HG02938 (cell line): Measurements from ENCODE around the gene TMEM203.
A peak's percentile ranks its signal among the peaks of the same experiment; 100 is the strongest.

ENCODE experiments used
- ATAC-seq: cut with Tn5 transposase; IDR thresholded peaks from one replicate; pipeline ENCODE4 v1.9.1; 2021; ENCODE audit warnings: mild to moderate bottlenecking, moderate library complexity; ENCODE audit not compliant: unreplicated experiment

The TMEM203 gene

GRCh38 chr9:137230705-137231371 is 25.4 kb upstream of the TMEM203 start, which contains the start of gene SLC34A3:
Gene SLC34A3, plus strand, starts transcription at chr9:137230901. Its CDS starts 802 bp downstream, at chr9:137231703.
- no peak for ATAC-seq

- no peak for ATAC-seq
Measured at GRCh38 chr9:137229903-137230704, 24.7 kb upstream of the TMEM203 start.

GRCh38 chr9:137228968-137229896 is 23.8 kb upstream of the TMEM203 start:
- ATAC-seq: no peak

- ATAC-seq: no peak
Measured at GRCh38 chr9:137228506-137228967, 23.1 kb upstream of the TMEM203 start.

DNA sequence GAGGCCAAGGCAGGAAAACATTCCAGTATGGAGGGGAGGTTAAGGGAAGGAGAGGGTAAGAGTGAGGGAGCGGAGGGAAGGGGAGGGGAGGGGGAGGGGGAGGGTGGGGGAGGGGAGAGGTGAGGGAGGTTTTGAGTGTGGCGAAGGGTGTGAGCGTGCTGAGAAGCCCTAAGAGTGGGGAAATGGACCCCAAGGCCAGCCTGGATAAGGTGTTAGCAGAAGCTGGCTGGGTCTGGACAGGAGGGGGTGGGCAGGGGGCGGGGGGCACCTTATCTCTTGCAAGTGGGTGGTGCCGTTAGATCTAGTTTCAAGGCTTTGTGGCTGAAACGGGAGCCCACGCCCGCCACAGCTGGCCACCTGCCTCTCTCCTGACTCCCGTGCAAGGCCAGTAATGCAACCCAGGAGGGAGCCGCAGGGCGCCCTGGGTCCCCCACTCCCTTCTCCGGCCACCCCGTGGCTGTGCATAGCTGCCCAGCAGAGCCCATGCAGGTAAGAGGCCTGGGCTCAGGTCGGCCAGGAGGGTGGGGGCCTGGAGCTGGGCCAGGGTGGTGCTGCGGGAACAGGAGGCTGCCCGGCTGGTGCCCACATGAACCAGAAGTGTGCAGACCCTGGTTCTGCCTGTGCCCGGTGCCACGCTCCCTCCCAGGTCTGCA is 22.5 kb upstream of the TMEM203 start:
- no peak for ATAC-seq

- no peak for ATAC-seq
Measured at GRCh38 chr9:137227054-137227852, 21.8 kb upstream of the TMEM203 start, which contains the start of gene RNF224. Gene RNF224, plus strand, starts transcription at chr9:137227502. Its CDS starts 834 bp downstream, at chr9:137228336.

DNA sequence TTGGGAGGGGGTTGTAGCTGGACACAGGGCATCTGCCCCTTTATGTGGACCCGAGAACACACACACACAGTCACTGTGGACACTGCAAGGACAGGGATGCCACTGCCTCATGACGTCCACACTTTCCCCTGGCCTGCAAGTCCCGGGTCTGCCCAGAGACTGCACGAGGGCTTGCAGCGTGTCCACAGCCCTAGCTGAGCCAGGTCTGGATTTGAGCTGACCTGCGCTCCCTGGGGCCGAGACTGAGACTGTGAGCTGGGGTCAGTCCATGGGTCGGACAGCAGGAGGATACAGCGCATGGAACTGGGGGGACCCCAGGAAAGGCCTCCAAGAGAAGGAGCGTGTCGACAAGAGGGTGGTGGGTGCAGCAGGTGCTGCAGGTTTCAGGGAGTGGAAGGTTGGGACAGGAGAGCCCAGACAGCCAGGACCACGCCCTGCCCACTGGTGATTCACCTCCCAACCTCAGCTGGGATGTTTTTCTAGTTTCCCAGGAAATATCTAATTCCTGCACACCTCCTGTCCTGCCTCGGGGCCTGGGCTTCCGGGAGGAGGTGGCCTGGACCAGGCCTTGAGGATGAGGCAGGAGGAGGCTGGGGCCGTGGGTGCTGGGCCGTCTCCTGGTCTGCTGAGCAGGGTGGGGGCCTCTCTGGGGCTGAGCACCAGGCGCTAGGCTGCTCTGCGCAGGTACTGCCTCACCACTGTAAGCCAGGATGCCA is 21.0 kb upstream of the TMEM203 start:
- no peak for ATAC-seq

GRCh38 chr9:137225699-137226331 is 20.4 kb upstream of the TMEM203 start:
- no peak for ATAC-seq

- no peak for ATAC-seq
Measured at GRCh38 chr9:137224830-137225694, 19.6 kb upstream of the TMEM203 start, which contains the start of gene CYSRT1. Gene CYSRT1, plus strand, starts transcription at chr9:137225174. Its CDS starts 448 bp downstream, at chr9:137225622.

DNA sequence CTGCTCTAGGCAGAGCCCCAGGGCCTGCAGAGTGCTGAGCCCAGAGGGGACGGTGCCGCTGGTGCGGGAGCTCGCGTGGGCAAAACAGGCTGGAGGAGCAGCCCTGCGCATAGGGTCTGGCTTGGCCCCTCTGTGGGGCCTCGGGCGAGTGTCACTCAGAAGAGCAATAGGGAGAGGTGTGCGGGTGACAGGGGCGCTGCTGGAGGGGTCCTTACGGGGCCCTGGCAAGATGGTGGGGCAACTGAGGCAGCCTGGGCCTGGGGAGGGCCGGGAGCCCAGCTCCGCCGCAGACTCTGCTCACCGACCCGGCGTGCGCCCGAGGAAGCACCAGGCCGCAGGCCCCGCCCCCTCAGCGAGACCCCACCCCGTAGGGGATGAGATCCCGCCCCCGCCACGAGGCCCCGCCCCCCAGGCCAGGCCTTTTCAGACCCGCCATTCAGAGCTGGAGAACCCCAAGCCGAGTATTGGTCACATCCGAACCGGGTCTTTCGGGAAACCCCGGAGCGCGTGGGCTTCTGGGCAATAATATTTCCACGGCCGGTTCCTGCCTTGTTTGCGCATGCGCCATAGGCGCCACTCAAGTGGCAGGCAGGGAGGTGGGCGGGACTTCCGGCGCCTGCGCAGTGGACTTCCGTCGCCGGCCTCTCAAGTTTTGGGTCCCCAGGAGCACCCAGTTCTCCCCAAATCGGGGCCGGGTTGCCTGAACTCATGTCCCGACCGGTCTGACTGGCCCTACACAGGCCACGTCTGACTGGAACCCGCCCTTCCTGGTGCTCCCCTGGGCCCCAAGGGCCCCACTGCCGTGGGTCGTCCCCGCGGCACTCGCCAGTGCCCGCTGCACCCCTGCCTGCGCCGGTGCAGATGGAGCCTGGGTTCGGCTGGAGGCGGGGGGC is 17.9 kb upstream of the TMEM203 start:
- peak; percentile 74 for ATAC-seq

- peak; percentile 2 for ATAC-seq
Measured at GRCh38 chr9:137222190-137223077, 17.0 kb upstream of the TMEM203 start, which contains the start of gene RNF208. Gene RNF208, minus strand, starts transcription at chr9:137222240. Its CDS starts 1,028 bp downstream, at chr9:137221212.

- no peak for ATAC-seq
Measured at GRCh38 chr9:137221506-137222111, 16.2 kb upstream of the TMEM203 start.

- no peak for ATAC-seq
Measured at GRCh38 chr9:137221095-137221505, 15.7 kb upstream of the TMEM203 start.

DNA sequence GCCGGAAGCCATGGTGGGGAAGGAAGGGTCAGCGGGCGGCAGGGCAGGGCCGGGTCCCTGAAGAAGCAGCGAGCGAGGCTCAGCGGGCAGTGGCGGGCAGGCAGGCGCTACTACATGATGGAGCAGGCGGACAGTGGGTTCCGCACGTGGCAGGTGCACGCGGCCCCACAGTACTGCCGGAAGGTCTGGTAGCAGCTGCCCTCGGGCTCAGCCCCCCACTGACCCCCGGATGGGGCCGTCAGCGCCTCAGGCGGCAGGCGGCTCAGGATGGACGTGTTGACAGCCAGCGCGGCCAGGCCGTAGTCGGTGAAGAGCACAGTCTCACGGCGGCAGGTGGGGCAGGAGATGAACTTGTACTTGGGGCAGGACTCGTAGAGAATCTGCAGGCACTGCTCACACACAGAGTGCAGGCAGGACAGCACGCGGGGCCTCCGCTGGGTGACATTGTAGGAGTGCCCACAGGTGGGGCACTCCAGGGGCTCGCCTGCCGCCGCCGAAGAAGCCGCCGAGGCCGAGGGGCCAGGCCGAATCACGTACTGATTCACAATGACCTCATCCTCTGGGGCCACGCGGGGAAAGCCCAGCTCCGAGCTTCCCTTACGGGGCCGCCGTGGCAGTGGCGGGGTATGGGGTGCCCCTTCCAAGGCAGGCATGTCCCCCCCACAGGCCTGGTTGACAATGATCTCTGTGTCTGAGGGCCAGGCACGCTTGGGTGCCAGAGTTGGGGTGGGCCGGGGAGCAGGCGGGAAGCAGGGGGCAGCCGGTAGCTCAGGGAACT is 15.1 kb upstream of the TMEM203 start:
- no peak for ATAC-seq
